Endothelial cell of umbilical vein (primary cell): ENCODE data around the gene CBLC. TPM values are rescaled to one million over a fixed set of nuclear protein-coding genes. Genes with fewer than 3 reads are reported as not detected.

ENCODE experiments used
- BruUV-seq: library from RNA; stranded (reverse); fragments of 400-500 nt; replicated peaks from 2 replicates; lab custom pipeline; 2021; lab: Mats Ljungman, UMichigan
- CTCF ChIA-PET: fragments of 300-600, 350-600 bp; sonication (Branson Sonifier 250); formaldehyde crosslinking; loops from one replicate; lab custom pipeline; 2021; ENCODE audit warnings: antibody characterized with exemption, inconsistent platforms; lab: Charles Lee
- POLR2A ChIA-PET: fragments of 300-600, 350-600 bp; sonication (Branson Sonifier 250); formaldehyde crosslinking; loops from one replicate; lab custom pipeline; 2021; ENCODE audit warnings: antibody characterized with exemption, inconsistent platforms; lab: Charles Lee
- DNase-seq: peaks from one replicate; pipeline ENCODE4 v3.0.0-alpha.2; 2011; ENCODE audit warnings: low read depth, low spot score
- FAIRE-seq: peaks from 2 replicates; lab custom pipeline; 2011; peaks lifted over from hg19 to GRCh38; lab: Jason Lieb, UNC
- H2AFZ ChIP-seq: 2 replicates; pipeline ENCODE4 v1.6.0; 2012; ENCODE audit warnings: low read depth, low read length, control low read depth, inconsistent platforms
- H3K27ac ChIP-seq: 2 replicates; pipeline ENCODE4 v1.5.1; 2011; ENCODE audit warnings: low read depth, mild to moderate bottlenecking, control low read depth, low read length, moderate library complexity; ENCODE audit not compliant: insufficient read depth
- H3K27me3 ChIP-seq, 2 experiments: 2 replicates each; pipeline versions ENCODE4 v1.6.0 to v1.6.1; 2011; ENCODE audit warnings: low read length in 2 of 2, mixed read lengths in 1 of 2; ENCODE audit not compliant: control insufficient read depth in 2 of 2, insufficient read depth in 2 of 2
- H3K36me3 ChIP-seq, 2 experiments: 2 replicates in 1 of 2; 3 replicates in 1 of 2; pipeline ENCODE4 v1.5.1; 2011; ENCODE audit warnings: low read length in 2 of 2, mild to moderate bottlenecking in 1 of 2, moderate library complexity in 1 of 2; ENCODE audit not compliant: control insufficient read depth in 2 of 2, insufficient read depth in 2 of 2; ENCODE audit errors: extremely low read depth in 1 of 2
- H3K4me1 ChIP-seq: 3 replicates; pipeline ENCODE4 v1.5.1; 2011; ENCODE audit warnings: mild to moderate bottlenecking, low read length; ENCODE audit not compliant: control insufficient read depth, insufficient read depth; ENCODE audit errors: extremely low read depth
- H3K4me2 ChIP-seq: 2 replicates; pipeline ENCODE4 v1.6.1; 2011; ENCODE audit warnings: low read length, control low read depth, mixed read lengths; ENCODE audit not compliant: insufficient read depth
- H3K4me3 ChIP-seq, 3 experiments: fragments of 200-600 bp in 1 of 3; sonication (generic), shearing (Covaris generic) in 1 of 3; replicated peaks in 1 of 3; 2 replicates each; pipeline ENCODE4 v1.5.1; 2011 to 2016; ENCODE audit warnings: control low read depth in 3 of 3, low read length in 3 of 3, mild to moderate bottlenecking in 2 of 3, inconsistent platforms in 1 of 3, low read depth in 1 of 3, moderate library complexity in 1 of 3; ENCODE audit not compliant: insufficient read depth in 1 of 3
- H3K79me2 ChIP-seq: 2 replicates; pipeline ENCODE4 v1.6.0; 2012; ENCODE audit warnings: low read length, inconsistent platforms; ENCODE audit not compliant: control insufficient read depth, insufficient read depth
- H3K9ac ChIP-seq: replicated peaks from 2 replicates; pipeline ENCODE3; 2011; ENCODE audit warnings: low read length, control low read depth; ENCODE audit not compliant: insufficient read depth; ENCODE audit errors: extremely low read depth
- H3K9me1 ChIP-seq: replicated peaks from 3 replicates; pipeline ENCODE4 v1.6.0; 2011; ENCODE audit warnings: mild to moderate bottlenecking, low read length; ENCODE audit not compliant: control insufficient read depth, insufficient read depth; ENCODE audit errors: extremely low read depth
- H3K9me3 ChIP-seq: replicated peaks from 2 replicates; pipeline ENCODE4 v1.5.1; 2012; ENCODE audit warnings: low read length, inconsistent platforms; ENCODE audit not compliant: control insufficient read depth, insufficient read depth
- H4K20me1 ChIP-seq: replicated peaks from 2 replicates; pipeline ENCODE3; 2011; ENCODE audit warnings: mild to moderate bottlenecking, low read length; ENCODE audit not compliant: control insufficient read depth, insufficient read depth; ENCODE audit errors: extremely low read depth
- CTCF ChIP-seq, 2 donors: IDR thresholded peaks; 1 replicate in 1 of 2; 2 replicates in 1 of 2; pipeline ENCODE4 v1.5.1; 2011; ENCODE audit warnings: low read length in 2 of 2, mild to moderate bottlenecking in 2 of 2, moderate library complexity in 2 of 2, control low read depth in 1 of 2, inconsistent platforms in 1 of 2, low read depth in 1 of 2; ENCODE audit not compliant: insufficient read depth in 1 of 2; ENCODE audit errors: extremely low read depth in 1 of 2
- EZH2 ChIP-seq: IDR thresholded peaks from 2 replicates; pipeline ENCODE4 v1.6.1; 2012; ENCODE audit warnings: borderline replicate concordance, low read depth, mild to moderate bottlenecking, moderate library complexity, low read length, inconsistent platforms; ENCODE audit not compliant: severe bottlenecking
- FOS ChIP-seq: IDR thresholded peaks from 2 replicates; pipeline ENCODE4 v1.6.1; 2011; ENCODE audit warnings: mild to moderate bottlenecking, low read length, moderate library complexity, borderline replicate concordance; ENCODE audit not compliant: insufficient read depth
- GATA2 ChIP-seq: IDR thresholded peaks from 2 replicates; pipeline ENCODE4 v1.7.0; 2011; ENCODE audit warnings: low read depth, mild to moderate bottlenecking, moderate library complexity, mixed read lengths, low read length; ENCODE audit not compliant: insufficient read length, insufficient read depth
- JUN ChIP-seq: IDR thresholded peaks from 2 replicates; pipeline ENCODE4 v1.6.1; 2011; ENCODE audit warnings: borderline replicate concordance, low read depth; ENCODE audit not compliant: insufficient read length, insufficient read depth
- MAX ChIP-seq: IDR thresholded peaks from 2 replicates; pipeline ENCODE4 v1.6.1; 2011; ENCODE audit not compliant: insufficient read depth, insufficient read length
- MYC ChIP-seq: IDR thresholded peaks from one replicate; pipeline ENCODE4 v1.6.1; 2011; ENCODE audit warnings: mild to moderate bottlenecking, low read depth, low read length
- POLR2A ChIP-seq: IDR thresholded peaks from 2 replicates; pipeline ENCODE4 v1.6.1; 2012; ENCODE audit warnings: low read depth, mild to moderate bottlenecking, control low read depth, low read length
- POLR2AphosphoS5 ChIP-seq: IDR thresholded peaks from 2 replicates; pipeline ENCODE4 v1.6.1; 2012; ENCODE audit warnings: low read depth, mild to moderate bottlenecking, control low read depth, low read length, moderate library complexity; ENCODE audit not compliant: insufficient read depth
- dilution Hi-C: fragments of 300-500 bp; cut with MboI; formaldehyde crosslinking; loops from one replicate; pipeline ENCODE4 v1.15.0; 2019; ENCODE audit warnings: low sequenced_read_pairs; ENCODE audit not compliant: extremely low pct_ligation_motif_present
- intact Hi-C: fragments of 100-400 bp; cut with micrococcal nuclease; formaldehyde crosslinking; loops from one replicate; pipeline ENCODE4 v1.10.0; 2022
- polyA plus RNA-seq, 4 experiments: library from polyadenylated mRNA; depleted of rRNA in 3 of 4; stranded (reverse) in 3 of 4; unstranded in 1 of 4; fragments of >200 nt; gene quantifications; 2 replicates each; pipeline versions ENCODE4 v1.2.1 to v1.2.3, GENCODE V29; 2011 to 2012; ENCODE audit warnings: missing spikeins in 1 of 4
- total RNA-seq: library from RNA; stranded (reverse); gene quantifications from 2 replicates; pipeline ENCODE4 v1.2.3, GENCODE V29; 2021

CBLC gene
- total and polyA plus RNA-seq, 2 donors (not counting 3 experiments of a cell fraction or from before 2014, with no cell fraction given) = 0.04 TPM; not detected in 1

GRCh38 chr19:44846455-44847143 is 68.9 kb downstream of the CBLC start:
- no peak for FAIRE-seq

More at GRCh38 chr19:44846455-44847143, 68.9 kb downstream of the CBLC start:
- ChIA-PET CTCF (interaction anchor here (0.7 to 1.4 kb wide), 8 partner anchors 22 to 189 kb away, joined by 3 to 28 read pairs (median 8); no protein-coding TSS in a partner anchor), POLR2A (no interaction called here)
- H3K27me3 ChIP-seq = no peaks in the 10 kb centered on the region
- H3K79me2 ChIP-seq = peaks cover 53% of the 10 kb centered on the region
- H3K27ac ChIP-seq = peak overlapping the region; percentile 99
- peak overlapping the region; percentile 96 for H3K4me2 ChIP-seq
- no peaks in the 10 kb centered on the region for H3K9me1 ChIP-seq
- no peaks in the 10 kb centered on the region for H4K20me1 ChIP-seq
- intact Hi-C loops (loop anchor here (1.0 to 5.0 kb wide), 2 partner anchors 109 to 259 kb away; partner anchors contain the start of gene CLPTM1), dilution Hi-C loops (no loop called here)
- H3K9ac ChIP-seq = peak overlapping the region; percentile 96
- BruUV-seq = no TSS peak
- TF ChIP-seq MYC = no peak
- no peak for TF ChIP-seq EZH2
- TF ChIP-seq POLR2AphosphoS5 = peak; percentile 1
- no peak for TF ChIP-seq JUN
- TF ChIP-seq POLR2A = peak; percentile 45
- TF ChIP-seq GATA2 = no peak
- no peak for TF ChIP-seq MAX
- no peak for TF ChIP-seq CTCF (IDR thresholded peaks at IDR 0.05; ENCODE audit: extremely low read depth in 1 of 2, insufficient read depth in 1 of 2, low read depth in 1 of 2, low read length in 2 of 2)
- no peak for TF ChIP-seq FOS
- peak; percentile 32 for DNase-seq
- H3K36me3 ChIP-seq = peaks cover 0 to 2% of the 10 kb centered on the region in 2 experiments
- peak overlapping the region; percentile 69 to 96 (median 83) for H3K4me3 ChIP-seq
- peaks cover 38% of the 10 kb centered on the region for H3K4me1 ChIP-seq
- H2AFZ ChIP-seq = no peak overlapping the region
- H3K9me3 ChIP-seq = no peaks in the 10 kb centered on the region
